CD4-positive, alpha-beta T cell (primary cell): ENCODE data around the gene DMTF1. TPM values are rescaled to one million over a fixed set of nuclear protein-coding genes. Genes with fewer than 3 reads are reported as not detected.

Experiments
- ATAC-seq: fragments of 200-7000 bp; cut with Tn5 transposase; one replicate; pipeline ENCODE4 v1.10.0; 2022; ENCODE audit warnings: mild to moderate bottlenecking; ENCODE audit not compliant: poor library complexity
- CTCF ChIA-PET: fragments of 350-600 bp; sonication (Branson Sonifier 250); formaldehyde crosslinking; loops from one replicate; lab custom pipeline; 2021; ENCODE audit warnings: antibody characterized with exemption, inconsistent platforms; lab: Charles Lee
- POLR2A ChIA-PET: fragments of 350-600 bp; sonication (Branson Sonifier 250); formaldehyde crosslinking; loops from one replicate; lab custom pipeline; 2021; ENCODE audit warnings: antibody characterized with exemption, inconsistent platforms; lab: Charles Lee
- DNase-seq, 14 experiments: peaks; one replicate each; pipeline ENCODE4 v3.0.0-alpha.2; 2013 to 2020; ENCODE audit warnings: mixed read lengths in 2 of 14
- H3K27ac ChIP-seq, 2 donors: one replicate each; pipeline versions ENCODE4 v1.5.1 to v1.7.0; 2013; ENCODE audit warnings: low read length in 2 of 2, low read depth in 1 of 2, mild to moderate bottlenecking in 1 of 2
- H3K27me3 ChIP-seq, 2 experiments: 1 replicate in 1 of 2; 2 replicates in 1 of 2; pipeline versions ENCODE4 v1.6.1 to v1.7.0; 2013; ENCODE audit warnings: low read length in 2 of 2, control low read depth in 1 of 2, mild to moderate bottlenecking in 1 of 2, moderate library complexity in 1 of 2; ENCODE audit not compliant: insufficient read depth in 2 of 2, control insufficient read depth in 1 of 2
- H3K36me3 ChIP-seq: one replicate; pipeline ENCODE4 v1.6.1; 2013; ENCODE audit warnings: low read length, control low read depth; ENCODE audit not compliant: insufficient read depth
- H3K4me1 ChIP-seq: one replicate; pipeline ENCODE4 v1.6.1; 2013; ENCODE audit warnings: low read length, control low read depth; ENCODE audit not compliant: insufficient read depth
- H3K4me3 ChIP-seq: one replicate; pipeline ENCODE4 v1.5.1; 2013; ENCODE audit warnings: mild to moderate bottlenecking, low read length, moderate library complexity
- H3K9me3 ChIP-seq, 2 experiments: 1 replicate in 1 of 2; 2 replicates in 1 of 2; pipeline versions ENCODE4 v1.6.1 to v1.7.0; 2013; ENCODE audit warnings: low read length in 2 of 2, mild to moderate bottlenecking in 2 of 2, control low read depth in 1 of 2, moderate library complexity in 1 of 2; ENCODE audit not compliant: control insufficient read depth in 1 of 2, insufficient read depth in 1 of 2
- H3K27ac Mint-ChIP-seq: one replicate; pipeline ENCODE4 v1.8.0; 2020; ENCODE audit warnings: mixed read lengths
- H3K27me3 Mint-ChIP-seq: one replicate; pipeline ENCODE4 v1.8.0; 2021; ENCODE audit warnings: mixed read lengths
- H3K36me3 Mint-ChIP-seq: one replicate; pipeline ENCODE4 v1.8.0; 2021; ENCODE audit warnings: low read depth, mixed read lengths
- H3K4me1 Mint-ChIP-seq: one replicate; pipeline ENCODE4 v1.8.0; 2021; ENCODE audit warnings: low read depth, mixed read lengths
- H3K4me3 Mint-ChIP-seq: one replicate; pipeline ENCODE4 v1.8.0; 2020; ENCODE audit warnings: mild to moderate bottlenecking, mixed read lengths
- H3K9me3 Mint-ChIP-seq: one replicate; pipeline ENCODE4 v1.8.0; 2020; ENCODE audit warnings: mixed read lengths
- intact Hi-C, 2 experiments: fragments of 100-400 bp; cut with DNase I in 1 of 2; cut with micrococcal nuclease in 1 of 2; formaldehyde crosslinking; loops; one replicate each; pipeline versions ENCODE4 v1.15.1 to v1.9.0; 2023 to 2025; cut with DNase I, micrococcal nuclease
- total RNA-seq, 174 experiments: library from RNA in 2 of 174; stranded (reverse) in 2 of 174; gene quantifications; one replicate each; pipeline ENCODE4 v1.2.3 and lab custom pipeline; 2021 to 2026
- TF ChIP-seq, protein P1 (sequence below): fragments of 200-600 bp; IDR thresholded peaks from one replicate; pipeline ENCODE4 v1.8.0; 2022; ENCODE audit warnings: antibody characterized with exemption, mild to moderate bottlenecking

Gene DMTF1
- total RNA-seq, 2 experiments from 2014 or later: 114 to 115 TPM

DNA sequence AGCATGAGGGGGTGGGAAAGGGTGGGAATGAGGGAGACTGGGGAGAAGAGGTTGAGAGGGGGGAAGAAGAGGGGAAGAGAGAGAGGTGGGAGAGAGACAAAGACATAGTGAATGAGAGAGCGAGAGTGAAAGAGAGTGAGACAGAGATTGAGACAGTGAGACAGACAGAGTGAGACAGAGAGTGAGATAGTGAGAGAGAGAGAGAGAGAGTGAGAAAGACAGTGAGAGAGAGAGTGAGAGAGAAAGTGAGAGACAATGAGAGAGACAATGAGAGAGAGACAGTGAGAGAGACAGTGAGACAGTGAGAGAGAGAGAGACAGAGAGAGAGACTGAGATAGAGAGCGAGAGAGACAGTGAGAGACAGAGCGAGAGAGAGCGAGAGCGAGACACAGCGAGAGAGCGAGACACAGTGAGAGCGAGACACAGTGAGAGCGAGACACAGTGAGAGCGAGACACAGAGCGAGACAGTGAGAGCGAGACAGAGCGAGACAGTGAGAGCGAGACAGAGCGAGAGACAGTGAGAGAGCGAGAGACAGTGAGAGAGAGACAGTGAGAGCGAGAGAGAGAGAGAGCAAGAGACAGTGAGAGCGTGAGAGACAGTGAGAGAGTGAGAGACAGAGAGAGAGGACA lies 57.2 kb downstream of the DMTF1 start:
- H3K36me3 Mint-ChIP-seq: peaks cover 64% of the 10 kb centered on the region
- no peaks in the 10 kb centered on the region for H3K27me3 ChIP-seq
- H3K36me3 ChIP-seq: peaks cover 31% of the 10 kb centered on the region
- DNase-seq: no peak
- peaks cover 83% of the 10 kb centered on the region for H3K4me1 Mint-ChIP-seq
- no peak overlapping the region for H3K27ac ChIP-seq
- peaks cover 17 to 19% of the 10 kb centered on the region in 2 experiments for H3K9me3 ChIP-seq
- H3K27me3 Mint-ChIP-seq: no peaks in the 10 kb centered on the region
- H3K4me1 ChIP-seq: peaks cover 73% of the 10 kb centered on the region
- H3K4me3 Mint-ChIP-seq: peak overlapping the region; percentile 73
- peaks cover 11% of the 10 kb centered on the region for H3K9me3 Mint-ChIP-seq
- TF ChIP-seq, protein P1, sequence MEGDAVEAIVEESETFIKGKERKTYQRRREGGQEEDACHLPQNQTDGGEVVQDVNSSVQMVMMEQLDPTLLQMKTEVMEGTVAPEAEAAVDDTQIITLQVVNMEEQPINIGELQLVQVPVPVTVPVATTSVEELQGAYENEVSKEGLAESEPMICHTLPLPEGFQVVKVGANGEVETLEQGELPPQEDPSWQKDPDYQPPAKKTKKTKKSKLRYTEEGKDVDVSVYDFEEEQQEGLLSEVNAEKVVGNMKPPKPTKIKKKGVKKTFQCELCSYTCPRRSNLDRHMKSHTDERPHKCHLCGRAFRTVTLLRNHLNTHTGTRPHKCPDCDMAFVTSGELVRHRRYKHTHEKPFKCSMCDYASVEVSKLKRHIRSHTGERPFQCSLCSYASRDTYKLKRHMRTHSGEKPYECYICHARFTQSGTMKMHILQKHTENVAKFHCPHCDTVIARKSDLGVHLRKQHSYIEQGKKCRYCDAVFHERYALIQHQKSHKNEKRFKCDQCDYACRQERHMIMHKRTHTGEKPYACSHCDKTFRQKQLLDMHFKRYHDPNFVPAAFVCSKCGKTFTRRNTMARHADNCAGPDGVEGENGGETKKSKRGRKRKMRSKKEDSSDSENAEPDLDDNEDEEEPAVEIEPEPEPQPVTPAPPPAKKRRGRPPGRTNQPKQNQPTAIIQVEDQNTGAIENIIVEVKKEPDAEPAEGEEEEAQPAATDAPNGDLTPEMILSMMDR: no peak
- H3K27ac Mint-ChIP-seq: peak overlapping the region; percentile 84
- no peak for ATAC-seq
- intact Hi-C loops: no loop called here
- H3K4me3 ChIP-seq: no peak overlapping the region
- POLR2A ChIA-PET: interaction anchor here (1.1 to 2.2 kb wide), 4 partner anchors 8 to 57 kb away, joined by 3 to 9 read pairs (median 6); partner anchors contain the start of genes DMTF1 and TMEM243
- CTCF ChIA-PET: interaction anchor here (2.0 kb wide), 1 partner anchor 10 kb away, joined by 11 read pairs; the partner anchor contains the start of gene TMEM243

DNA sequence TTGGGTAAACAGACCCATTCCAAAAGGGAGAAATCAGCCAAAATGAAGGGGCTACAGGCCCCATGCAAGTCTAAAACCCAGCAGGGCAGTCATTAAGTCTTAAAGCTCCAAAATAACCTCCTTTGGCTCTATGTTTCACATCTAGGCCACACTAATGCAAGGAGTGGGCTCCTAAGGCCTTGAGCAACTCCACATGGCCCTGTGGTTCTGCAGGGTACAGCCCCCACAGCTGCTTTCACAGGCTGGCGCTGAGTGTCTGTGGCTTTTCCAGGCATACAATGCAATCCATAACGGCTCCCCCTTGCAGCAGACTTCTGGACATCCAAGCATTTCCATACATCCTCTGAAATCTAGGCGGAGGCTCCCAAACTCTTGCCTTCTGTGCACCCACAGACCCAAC lies 58.3 kb downstream of the DMTF1 start:
- TF ChIP-seq, protein P1: no peak
- Histone ChIP-seq H3K27ac (peak overlapping the region; percentile 1 to 23), H3K4me3 (no peak overlapping the region), H3K27me3 (no peaks in the 10 kb centered on the region), H3K4me1 (peaks cover 77% of the 10 kb centered on the region), H3K9me3 (peaks cover 10% of the 10 kb centered on the region in 2 experiments), H3K36me3 (peaks cover 28% of the 10 kb centered on the region)
- POLR2A ChIA-PET: interaction anchor here (3.1 to 13.2 kb wide), 2 partner anchors 10 to 56 kb away, joined by 45 to 357 read pairs; partner anchors contain the start of genes DMTF1 and TMEM243
- DNase-seq: no peak
- Mint-ChIP-seq H3K9me3 (peaks cover 9% of the 10 kb centered on the region), H3K36me3 (peaks cover 56% of the 10 kb centered on the region), H3K4me1 (peaks cover 85% of the 10 kb centered on the region), H3K4me3 (peak overlapping the region; percentile 28), H3K27me3 (no peaks in the 10 kb centered on the region), H3K27ac (peak overlapping the region; percentile 81)
- intact Hi-C loops: loop anchor here in 1 of 2 experiments (10.0 kb wide), 1 partner anchor 664 kb away; the partner anchor contains the start of genes DBF4 and SLC25A40
- ATAC-seq: no peak
- CTCF ChIA-PET: no interaction called here

DNA sequence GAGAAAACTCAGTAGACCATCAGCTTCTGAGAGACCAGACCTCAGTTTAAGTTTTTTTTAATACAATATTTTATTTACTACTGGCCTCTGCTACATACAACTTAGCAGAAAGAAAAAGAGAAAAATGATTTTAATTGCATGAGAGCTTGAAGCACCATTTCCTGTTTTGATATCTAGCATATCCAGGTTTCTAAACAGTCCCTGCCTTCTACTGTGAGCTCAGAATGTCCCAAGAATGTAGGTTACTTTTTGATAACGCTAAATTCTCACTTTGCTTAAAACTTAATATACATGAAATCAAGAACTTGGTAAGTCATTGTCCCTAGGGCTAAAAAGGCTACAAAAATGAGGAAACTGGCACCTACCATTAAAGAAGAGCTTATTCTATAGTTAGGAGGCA lies 60.2 kb downstream of the DMTF1 start:
- TF ChIP-seq, protein P1: no peak
- peak overlapping the region; percentile 22 to 66 for H3K27ac ChIP-seq
- Mint-ChIP-seq H3K36me3 (peaks cover 53% of the 10 kb centered on the region), H3K27me3 (no peaks in the 10 kb centered on the region), H3K27ac (peak overlapping the region; percentile 81), H3K4me1 (peaks cover 93% of the 10 kb centered on the region), H3K4me3 (peak overlapping the region; percentile 90), H3K9me3 (no peaks in the 10 kb centered on the region)
- intact Hi-C loops: loop anchor here in 1 of 2 experiments (10.0 kb wide), 1 partner anchor 662 kb away; the partner anchor contains the start of genes DBF4 and SLC25A40
- H3K4me3 ChIP-seq: peak overlapping the region; percentile 34
- H3K4me1 ChIP-seq: peaks cover 92% of the 10 kb centered on the region
- ChIA-PET CTCF (interaction anchor here (0.9 kb wide), 1 partner anchor 17 kb away, joined by 3 read pairs; no protein-coding TSS in a partner anchor), POLR2A (interaction anchor here (0.9 to 13.2 kb wide), 15 partner anchors 8 to 133 kb away, joined by 3 to 357 read pairs (median 5); partner anchors contain the start of genes CROT, DMTF1 and TMEM243)
- no peaks in the 10 kb centered on the region for H3K27me3 ChIP-seq
- DNase-seq: peak in 2 of 14 experiments; percentile 25 to 29
- ATAC-seq: no peak
- peaks cover 27% of the 10 kb centered on the region for H3K36me3 ChIP-seq
- no peaks in the 10 kb centered on the region for H3K9me3 ChIP-seq
